ENCODE data around the gene TANGO2.

TANGO2 gene

DNA sequence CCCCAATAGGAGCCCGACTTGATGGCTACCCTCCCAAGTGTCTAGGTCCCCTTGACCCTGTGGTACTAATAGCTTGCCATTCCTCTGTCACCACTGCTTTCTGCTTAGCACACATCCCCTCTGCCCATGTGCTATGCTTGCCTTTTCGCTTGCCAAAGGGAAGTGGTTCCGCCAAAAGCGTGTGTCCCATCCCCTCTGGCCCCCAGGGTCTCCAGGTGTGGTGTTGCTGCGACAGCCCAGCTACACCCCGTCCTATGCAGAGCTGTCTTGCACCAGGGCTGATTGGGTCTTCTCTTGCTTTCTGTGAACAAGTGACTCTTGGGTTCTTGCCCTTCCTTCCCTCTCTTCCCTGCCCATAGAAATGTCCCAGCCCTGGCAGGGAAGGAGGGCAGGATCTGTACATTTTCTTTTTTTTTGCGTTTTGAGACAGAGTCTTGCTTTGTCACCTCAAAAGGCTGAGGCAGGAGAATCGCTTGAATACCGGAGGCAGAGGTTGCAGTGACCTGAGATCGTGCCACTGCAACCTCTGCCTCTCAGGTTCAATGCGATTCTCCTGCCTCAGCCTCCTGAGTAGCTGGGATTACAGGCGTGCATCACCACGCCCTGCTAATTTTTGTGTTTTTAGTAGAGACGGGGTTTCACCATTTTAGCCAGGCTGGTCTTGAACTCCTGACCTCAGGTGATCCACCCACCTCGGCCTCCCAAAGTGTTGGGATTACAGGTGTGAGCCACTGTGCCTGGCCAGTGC lies 3.9 kb downstream of the TANGO2 start:
- no peak for DNase-seq (ENCODE audit: low read depth, low spot score)
- no peak overlapping the region for H3K27ac ChIP-seq

DNA sequence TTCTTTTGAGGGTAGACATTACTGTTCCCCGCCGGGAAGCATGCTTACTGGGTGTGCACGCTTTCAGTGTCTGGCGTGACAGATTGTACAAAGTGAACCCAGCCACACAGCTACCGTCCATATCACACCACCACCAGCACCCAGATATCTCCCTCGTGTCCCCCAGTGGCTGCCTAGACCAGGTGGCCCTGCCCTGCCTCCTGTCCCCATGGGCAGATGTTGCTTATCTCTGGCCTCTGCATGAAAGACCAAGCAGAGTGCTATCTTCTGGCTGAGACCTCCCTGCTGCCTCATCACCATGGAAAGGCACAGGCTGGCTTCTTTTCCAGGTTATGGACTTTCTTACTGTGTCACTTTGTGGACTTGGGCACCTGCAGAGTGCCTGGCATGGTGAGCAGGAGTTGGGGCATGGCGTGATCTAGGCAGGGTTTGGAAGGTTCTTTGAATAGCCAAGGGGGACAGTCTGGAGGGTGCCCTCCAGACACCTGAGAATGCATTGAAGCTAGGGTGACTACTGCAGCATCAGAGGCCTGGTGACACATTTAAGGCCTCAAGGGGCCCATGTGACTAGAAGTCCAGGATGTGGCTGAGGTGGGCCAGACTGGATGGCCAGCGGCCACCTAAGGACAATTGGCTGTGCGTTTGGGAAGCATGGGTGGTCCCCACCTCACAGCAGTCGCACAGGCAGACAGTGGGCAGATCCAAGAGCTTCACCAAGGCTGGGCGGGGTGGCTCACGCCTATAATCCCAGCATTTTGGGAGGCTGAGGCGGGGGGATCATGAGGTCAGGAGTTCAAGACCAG lies 4.7 kb downstream of the TANGO2 start:
- DNase-seq (ENCODE audit: low read depth, low spot score): no peak
- no peak overlapping the region for H3K27ac ChIP-seq

- no peak overlapping the region for H3K27ac ChIP-seq
- DNase-seq (ENCODE audit: low read depth, low spot score): no peak
Observed at GRCh38 chr22:20026204-20026908, 5.4 kb downstream of the TANGO2 start.

GRCh38 chr22:20026996-20027601 lies 6.2 kb downstream of the TANGO2 start:
- no peak overlapping the region for H3K27ac ChIP-seq
- no peak for DNase-seq (ENCODE audit: low read depth, low spot score)

GRCh38 chr22:20027966-20028854 lies 7.3 kb downstream of the TANGO2 start:
- no peak for DNase-seq (ENCODE audit: low read depth, low spot score)
- H3K27ac ChIP-seq: no peak overlapping the region

DNA sequence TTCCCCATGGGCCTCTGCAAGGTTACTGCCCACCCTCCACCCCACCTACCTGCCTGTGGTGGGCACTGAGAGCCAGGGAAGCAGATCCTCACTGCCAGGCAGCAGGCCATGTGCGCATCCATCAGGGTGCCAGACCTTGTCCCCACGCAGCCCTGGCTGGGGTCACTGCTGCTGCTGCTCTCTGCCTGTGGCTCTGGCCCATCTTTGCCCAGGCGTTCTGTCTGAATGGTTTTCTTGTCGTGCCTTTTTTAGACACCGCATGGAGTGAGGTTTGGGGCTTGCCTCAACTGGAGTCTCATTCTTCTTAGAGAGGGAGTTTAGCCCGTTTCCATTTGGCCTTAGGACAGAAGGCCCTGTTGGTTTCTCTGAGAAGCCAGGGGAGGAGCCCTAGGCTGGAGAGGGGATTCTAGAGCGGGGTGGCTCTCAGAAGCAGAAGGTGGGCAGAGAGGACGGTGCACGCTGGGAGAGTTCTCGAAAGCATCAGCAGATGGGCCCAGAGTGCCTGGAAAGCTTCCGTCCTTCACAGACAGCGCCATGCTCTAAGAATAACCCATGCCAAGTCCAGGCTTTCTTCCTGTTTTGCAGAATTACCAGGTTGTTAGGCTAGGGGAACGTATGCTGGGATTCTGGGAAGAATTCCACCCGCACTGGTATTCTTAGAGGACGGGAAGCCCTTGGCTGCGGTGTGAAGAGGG lies 8.1 kb downstream of the TANGO2 start:
- DNase-seq (ENCODE audit: low read depth, low spot score): no peak
- H3K27ac ChIP-seq: no peak overlapping the region

GRCh38 chr22:20029550-20030225 lies 8.8 kb downstream of the TANGO2 start:
- DNase-seq (ENCODE audit: low read depth, low spot score): no peak

DNA sequence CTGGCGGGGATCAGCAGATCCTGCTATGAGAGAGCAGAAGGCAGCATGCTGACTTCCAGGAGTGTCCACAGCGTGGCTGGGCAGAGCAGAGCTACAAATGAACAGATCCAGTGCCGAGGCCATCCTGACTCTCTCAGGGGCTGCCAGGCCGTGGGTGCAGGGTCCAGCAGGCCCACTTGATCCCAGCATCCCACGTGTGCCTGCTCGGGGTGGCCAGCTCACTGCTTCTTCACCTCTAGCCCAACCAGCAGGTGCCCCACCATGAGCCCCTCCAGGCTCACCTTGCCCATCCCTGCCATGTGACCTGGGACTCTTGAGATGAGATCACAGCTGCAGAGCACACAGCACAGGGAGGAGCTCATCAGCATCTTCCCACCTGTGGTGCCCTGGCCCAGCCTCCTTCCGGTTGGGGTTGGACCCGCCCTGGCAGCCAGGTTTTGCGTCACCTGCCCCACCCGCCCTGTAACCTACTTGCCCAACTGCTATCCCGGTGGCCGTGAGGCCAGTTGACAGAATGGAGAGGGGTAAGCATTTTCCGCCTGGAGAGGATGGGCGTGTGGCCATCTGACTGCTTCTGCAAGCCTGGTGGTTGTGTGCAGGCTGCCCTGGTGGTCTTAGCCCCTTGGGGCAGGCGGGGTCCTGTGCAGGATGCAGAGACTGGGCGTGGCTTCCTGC lies 11.0 kb downstream of the TANGO2 start:
- no peak overlapping the region for H3K27ac ChIP-seq
- DNase-seq (ENCODE audit: low read depth, low spot score): no peak

More at GRCh38 chr22:20029550-20030225, 8.8 kb downstream of the TANGO2 start:
- no peak overlapping the region for H3K27ac ChIP-seq

- DNase-seq (ENCODE audit: low read depth, low spot score): no peak
- no peak overlapping the region for H3K27ac ChIP-seq
Observed at GRCh38 chr22:20032407-20032991, 11.6 kb downstream of the TANGO2 start.

- no peak overlapping the region for H3K27ac ChIP-seq
- DNase-seq (ENCODE audit: low read depth, low spot score): no peak
Observed at GRCh38 chr22:20033045-20033706, 12.3 kb downstream of the TANGO2 start.

- no peak overlapping the region for H3K27ac ChIP-seq
- DNase-seq (ENCODE audit: low read depth, low spot score): no peak
Observed at GRCh38 chr22:20034143-20034542, 13.2 kb downstream of the TANGO2 start.

DNA sequence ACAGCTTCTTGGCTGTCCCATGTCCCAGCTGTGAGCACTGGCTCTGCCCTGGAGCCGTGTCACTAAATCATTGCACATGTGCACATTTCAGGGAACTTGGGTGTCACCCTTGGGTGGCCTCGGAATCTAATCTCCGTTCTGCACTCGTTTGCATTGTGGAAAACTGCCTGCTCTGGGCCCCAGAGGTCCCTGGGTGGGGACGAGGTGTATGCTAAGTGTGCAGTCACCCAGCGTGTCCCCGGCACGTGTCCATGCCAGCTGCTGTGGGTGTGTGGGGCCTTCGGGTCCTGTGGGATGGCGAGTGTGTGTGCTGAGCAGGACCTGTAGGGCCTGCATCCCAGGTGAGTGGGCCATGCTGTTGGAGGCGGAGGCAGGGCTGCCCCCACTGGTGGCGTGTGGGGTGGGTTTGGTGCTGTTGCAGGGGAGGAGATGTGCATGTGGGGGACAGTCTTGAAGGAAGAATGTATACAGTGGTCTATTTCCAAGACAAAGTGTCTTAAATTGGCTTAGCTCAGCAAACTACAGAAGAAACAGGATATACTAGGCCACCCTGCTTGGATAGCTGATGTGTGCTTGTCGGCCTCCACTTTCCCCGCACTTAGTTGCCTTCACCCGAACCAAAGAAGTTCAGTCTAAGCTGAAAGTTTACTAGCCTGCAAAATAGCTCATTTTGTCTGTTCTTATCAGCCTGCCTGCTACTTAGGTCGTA lies 14.6 kb downstream of the TANGO2 start:
- no peak overlapping the region for H3K27ac ChIP-seq
- DNase-seq (ENCODE audit: low read depth, low spot score): no peak

- no peak for DNase-seq (ENCODE audit: low read depth, low spot score)
- H3K27ac ChIP-seq: no peak overlapping the region
Observed at GRCh38 chr22:20036084-20036482, 15.2 kb downstream of the TANGO2 start.

- no peak for DNase-seq (ENCODE audit: low read depth, low spot score)
- no peak overlapping the region for H3K27ac ChIP-seq
Observed at GRCh38 chr22:20036535-20037392, 15.9 kb downstream of the TANGO2 start.

- DNase-seq (ENCODE audit: low read depth, low spot score): no peak
- H3K27ac ChIP-seq: no peak overlapping the region
Observed at GRCh38 chr22:20037419-20037818, 16.5 kb downstream of the TANGO2 start.

GRCh38 chr22:20038574-20038973 lies 17.7 kb downstream of the TANGO2 start:
- no peak for DNase-seq (ENCODE audit: low read depth, low spot score)
- H3K27ac ChIP-seq: no peak overlapping the region
